ENCODE measurements around the gene CCDC187. TPM values are rescaled to one million over a fixed set of nuclear protein-coding genes. Genes with fewer than 3 reads are reported as not detected.

Gene CCDC187
- total and polyA plus RNA-seq, 2 of the 8 experiments (the other 6 are each of a cell fraction or from before 2014, with no cell fraction given), result 0.02 TPM; not detected in 1

- TF ChIP-seq, protein P1, sequence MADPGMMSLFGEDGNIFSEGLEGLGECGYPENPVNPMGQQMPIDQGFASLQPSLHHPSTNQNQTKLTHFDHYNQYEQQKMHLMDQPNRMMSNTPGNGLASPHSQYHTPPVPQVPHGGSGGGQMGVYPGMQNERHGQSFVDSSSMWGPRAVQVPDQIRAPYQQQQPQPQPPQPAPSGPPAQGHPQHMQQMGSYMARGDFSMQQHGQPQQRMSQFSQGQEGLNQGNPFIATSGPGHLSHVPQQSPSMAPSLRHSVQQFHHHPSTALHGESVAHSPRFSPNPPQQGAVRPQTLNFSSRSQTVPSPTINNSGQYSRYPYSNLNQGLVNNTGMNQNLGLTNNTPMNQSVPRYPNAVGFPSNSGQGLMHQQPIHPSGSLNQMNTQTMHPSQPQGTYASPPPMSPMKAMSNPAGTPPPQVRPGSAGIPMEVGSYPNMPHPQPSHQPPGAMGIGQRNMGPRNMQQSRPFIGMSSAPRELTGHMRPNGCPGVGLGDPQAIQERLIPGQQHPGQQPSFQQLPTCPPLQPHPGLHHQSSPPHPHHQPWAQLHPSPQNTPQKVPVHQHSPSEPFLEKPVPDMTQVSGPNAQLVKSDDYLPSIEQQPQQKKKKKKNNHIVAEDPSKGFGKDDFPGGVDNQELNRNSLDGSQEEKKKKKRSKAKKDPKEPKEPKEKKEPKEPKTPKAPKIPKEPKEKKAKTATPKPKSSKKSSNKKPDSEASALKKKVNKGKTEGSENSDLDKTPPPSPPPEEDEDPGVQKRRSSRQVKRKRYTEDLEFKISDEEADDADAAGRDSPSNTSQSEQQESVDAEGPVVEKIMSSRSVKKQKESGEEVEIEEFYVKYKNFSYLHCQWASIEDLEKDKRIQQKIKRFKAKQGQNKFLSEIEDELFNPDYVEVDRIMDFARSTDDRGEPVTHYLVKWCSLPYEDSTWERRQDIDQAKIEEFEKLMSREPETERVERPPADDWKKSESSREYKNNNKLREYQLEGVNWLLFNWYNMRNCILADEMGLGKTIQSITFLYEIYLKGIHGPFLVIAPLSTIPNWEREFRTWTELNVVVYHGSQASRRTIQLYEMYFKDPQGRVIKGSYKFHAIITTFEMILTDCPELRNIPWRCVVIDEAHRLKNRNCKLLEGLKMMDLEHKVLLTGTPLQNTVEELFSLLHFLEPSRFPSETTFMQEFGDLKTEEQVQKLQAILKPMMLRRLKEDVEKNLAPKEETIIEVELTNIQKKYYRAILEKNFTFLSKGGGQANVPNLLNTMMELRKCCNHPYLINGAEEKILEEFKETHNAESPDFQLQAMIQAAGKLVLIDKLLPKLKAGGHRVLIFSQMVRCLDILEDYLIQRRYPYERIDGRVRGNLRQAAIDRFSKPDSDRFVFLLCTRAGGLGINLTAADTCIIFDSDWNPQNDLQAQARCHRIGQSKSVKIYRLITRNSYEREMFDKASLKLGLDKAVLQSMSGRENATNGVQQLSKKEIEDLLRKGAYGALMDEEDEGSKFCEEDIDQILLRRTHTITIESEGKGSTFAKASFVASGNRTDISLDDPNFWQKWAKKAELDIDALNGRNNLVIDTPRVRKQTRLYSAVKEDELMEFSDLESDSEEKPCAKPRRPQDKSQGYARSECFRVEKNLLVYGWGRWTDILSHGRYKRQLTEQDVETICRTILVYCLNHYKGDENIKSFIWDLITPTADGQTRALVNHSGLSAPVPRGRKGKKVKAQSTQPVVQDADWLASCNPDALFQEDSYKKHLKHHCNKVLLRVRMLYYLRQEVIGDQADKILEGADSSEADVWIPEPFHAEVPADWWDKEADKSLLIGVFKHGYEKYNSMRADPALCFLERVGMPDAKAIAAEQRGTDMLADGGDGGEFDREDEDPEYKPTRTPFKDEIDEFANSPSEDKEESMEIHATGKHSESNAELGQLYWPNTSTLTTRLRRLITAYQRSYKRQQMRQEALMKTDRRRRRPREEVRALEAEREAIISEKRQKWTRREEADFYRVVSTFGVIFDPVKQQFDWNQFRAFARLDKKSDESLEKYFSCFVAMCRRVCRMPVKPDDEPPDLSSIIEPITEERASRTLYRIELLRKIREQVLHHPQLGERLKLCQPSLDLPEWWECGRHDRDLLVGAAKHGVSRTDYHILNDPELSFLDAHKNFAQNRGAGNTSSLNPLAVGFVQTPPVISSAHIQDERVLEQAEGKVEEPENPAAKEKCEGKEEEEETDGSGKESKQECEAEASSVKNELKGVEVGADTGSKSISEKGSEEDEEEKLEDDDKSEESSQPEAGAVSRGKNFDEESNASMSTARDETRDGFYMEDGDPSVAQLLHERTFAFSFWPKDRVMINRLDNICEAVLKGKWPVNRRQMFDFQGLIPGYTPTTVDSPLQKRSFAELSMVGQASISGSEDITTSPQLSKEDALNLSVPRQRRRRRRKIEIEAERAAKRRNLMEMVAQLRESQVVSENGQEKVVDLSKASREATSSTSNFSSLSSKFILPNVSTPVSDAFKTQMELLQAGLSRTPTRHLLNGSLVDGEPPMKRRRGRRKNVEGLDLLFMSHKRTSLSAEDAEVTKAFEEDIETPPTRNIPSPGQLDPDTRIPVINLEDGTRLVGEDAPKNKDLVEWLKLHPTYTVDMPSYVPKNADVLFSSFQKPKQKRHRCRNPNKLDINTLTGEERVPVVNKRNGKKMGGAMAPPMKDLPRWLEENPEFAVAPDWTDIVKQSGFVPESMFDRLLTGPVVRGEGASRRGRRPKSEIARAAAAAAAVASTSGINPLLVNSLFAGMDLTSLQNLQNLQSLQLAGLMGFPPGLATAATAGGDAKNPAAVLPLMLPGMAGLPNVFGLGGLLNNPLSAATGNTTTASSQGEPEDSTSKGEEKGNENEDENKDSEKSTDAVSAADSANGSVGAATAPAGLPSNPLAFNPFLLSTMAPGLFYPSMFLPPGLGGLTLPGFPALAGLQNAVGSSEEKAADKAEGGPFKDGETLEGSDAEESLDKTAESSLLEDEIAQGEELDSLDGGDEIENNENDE (IDR thresholded peaks at IDR 0.05; ENCODE audit: insufficient replicate concordance, low read length), result no peak
- TF ChIP-seq, protein P2, sequence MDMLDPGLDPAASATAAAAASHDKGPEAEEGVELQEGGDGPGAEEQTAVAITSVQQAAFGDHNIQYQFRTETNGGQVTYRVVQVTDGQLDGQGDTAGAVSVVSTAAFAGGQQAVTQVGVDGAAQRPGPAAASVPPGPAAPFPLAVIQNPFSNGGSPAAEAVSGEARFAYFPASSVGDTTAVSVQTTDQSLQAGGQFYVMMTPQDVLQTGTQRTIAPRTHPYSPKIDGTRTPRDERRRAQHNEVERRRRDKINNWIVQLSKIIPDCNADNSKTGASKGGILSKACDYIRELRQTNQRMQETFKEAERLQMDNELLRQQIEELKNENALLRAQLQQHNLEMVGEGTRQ (IDR thresholded peaks at IDR 0.05; ENCODE audit: low read length), result no peak
- TF ChIP-seq ATF2 (IDR thresholded peaks at IDR 0.05; ENCODE audit: low read length), result no peak
Observed at GRCh38 chr9:136237486-136238341, 66.2 kb downstream of the CCDC187 start (continued).
